H1 (cell line): ENCODE data around the gene GPC4. TPM values are rescaled to one million over a fixed set of nuclear protein-coding genes. Genes with fewer than 3 reads are reported as not detected.
A peak's percentile ranks its signal among the peaks of the same experiment; 100 is the strongest.

ENCODE experiments used
- CTCF ChIA-PET: fragments of 300-600 bp; sonication (Branson Sonifier 250); formaldehyde crosslinking; loops from one replicate; lab custom pipeline; 2021; ENCODE audit not compliant: partially characterized antibody; lab: Charles Lee
- POLR2A ChIA-PET: fragments of 300-600 bp; sonication (Branson Sonifier 250); formaldehyde crosslinking; loops from one replicate; lab custom pipeline; 2021; ENCODE audit warnings: inconsistent platforms; ENCODE audit not compliant: partially characterized antibody; lab: Charles Lee
- DNase-seq, 2 experiments: peaks; one replicate each; pipeline versions ENCODE4 v3.0.0 to v3.0.0-alpha.2; 2010 to 2022; ENCODE audit warnings: low spot score in 2 of 2, low read depth in 1 of 2, mixed read lengths in 1 of 2
- FAIRE-seq: peaks from 2 replicates; lab custom pipeline; 2011; peaks lifted over from hg19 to GRCh38; lab: Jason Lieb, UNC
- H2AFZ ChIP-seq: 2 replicates; pipeline ENCODE4 v1.8.1; 2012; ENCODE audit warnings: low read length, inconsistent platforms
- H2AK5ac ChIP-seq: 2 replicates; pipeline ENCODE4 v1.6.1; 2013; ENCODE audit warnings: low read depth, low read length
- H2BK120ac ChIP-seq: replicated peaks from 2 replicates; pipeline ENCODE3; 2013; ENCODE audit warnings: low read depth, low read length, inconsistent platforms
- H2BK12ac ChIP-seq: 2 replicates; pipeline ENCODE4 v1.6.1; 2013; ENCODE audit warnings: low read depth, low read length
- H2BK15ac ChIP-seq: 2 replicates; pipeline ENCODE4 v1.6.1; 2013; ENCODE audit warnings: low read length
- H2BK20ac ChIP-seq: 2 replicates; pipeline ENCODE4 v1.6.1; 2013; ENCODE audit warnings: low read length
- H2BK5ac ChIP-seq: 2 replicates; pipeline ENCODE4 v1.6.1; 2013; ENCODE audit warnings: low read depth, low read length
- H3K14ac ChIP-seq: 2 replicates; pipeline ENCODE4 v1.6.1; 2013; ENCODE audit warnings: inconsistent platforms; ENCODE audit not compliant: insufficient read length
- H3K18ac ChIP-seq: 2 replicates; pipeline ENCODE4 v1.6.1; 2013; ENCODE audit warnings: low read length; ENCODE audit errors: extremely low read depth
- H3K23ac ChIP-seq: 2 replicates; pipeline ENCODE4 v1.6.1; 2013; ENCODE audit warnings: inconsistent platforms; ENCODE audit not compliant: insufficient read length
- H3K23me2 ChIP-seq: 2 replicates; pipeline ENCODE4 v1.6.1; 2013; ENCODE audit warnings: low read depth, low read length
- H3K27ac ChIP-seq: 2 replicates; pipeline ENCODE4 v1.6.1; 2011; ENCODE audit warnings: low read depth, low read length, inconsistent platforms
- H3K27me3 ChIP-seq, 4 experiments: replicated peaks in 1 of 4; 1 replicate in 1 of 4; 2 replicates in 3 of 4; pipeline versions ENCODE4 v1.6.1 to v1.8.1; 2011 to 2013; ENCODE audit warnings: low read length in 3 of 4, mild to moderate bottlenecking in 3 of 4, inconsistent platforms in 2 of 4, mixed read lengths in 2 of 4, moderate library complexity in 1 of 4; ENCODE audit not compliant: control insufficient read depth in 3 of 4, insufficient read depth in 3 of 4; ENCODE audit errors: extremely low read depth in 1 of 4
- H3K36me3 ChIP-seq, 4 experiments: 2 replicates each; pipeline versions ENCODE4 v1.6.1 to v1.8.1; 2011 to 2013; ENCODE audit warnings: mild to moderate bottlenecking in 4 of 4, low read length in 3 of 4, moderate library complexity in 2 of 4, control low read depth in 1 of 4, inconsistent platforms in 1 of 4; ENCODE audit not compliant: insufficient read depth in 4 of 4, control insufficient read depth in 2 of 4
- H3K4ac ChIP-seq: replicated peaks from 2 replicates; pipeline ENCODE3; 2013; ENCODE audit warnings: low read length, low read depth, mixed read lengths, inconsistent platforms; ENCODE audit not compliant: insufficient read length
- H3K4me1 ChIP-seq, 4 experiments: replicated peaks in 1 of 4; 1 replicate in 1 of 4; 2 replicates in 3 of 4; pipeline versions ENCODE4 v1.6.1 to v1.8.1; 2011 to 2013; ENCODE audit warnings: low read length in 3 of 4, inconsistent platforms in 2 of 4, mixed read lengths in 1 of 4; ENCODE audit not compliant: insufficient read depth in 4 of 4, control insufficient read depth in 3 of 4
- H3K4me2 ChIP-seq, 2 experiments: 2 replicates each; pipeline versions ENCODE4 v1.6.1 to v1.8.1; 2011 to 2013; ENCODE audit warnings: low read depth in 2 of 2, low read length in 2 of 2, control low read depth in 1 of 2, inconsistent platforms in 1 of 2, mild to moderate bottlenecking in 1 of 2; ENCODE audit not compliant: insufficient read depth in 1 of 2
- H3K4me3 ChIP-seq, 4 experiments: fragments of 200-600, 300-600 bp in 1 of 4; sonication (generic), shearing (Covaris generic), sonication (Bioruptor Twin) in 1 of 4; 2 replicates each; pipeline versions ENCODE4 v1.5.1 to v1.8.1; 2011 to 2016; ENCODE audit warnings: low read length in 4 of 4, low read depth in 3 of 4, control low read depth in 2 of 4, inconsistent platforms in 2 of 4, mild to moderate bottlenecking in 2 of 4, mixed read lengths in 1 of 4, moderate library complexity in 1 of 4; ENCODE audit not compliant: insufficient read depth in 2 of 4; ENCODE audit errors: extremely low read depth in 1 of 4
- H3K56ac ChIP-seq: replicated peaks from 2 replicates; pipeline ENCODE3; 2013; ENCODE audit warnings: low read depth, mild to moderate bottlenecking, mixed read lengths, low read length, inconsistent platforms; ENCODE audit not compliant: insufficient read length
- H3K79me1 ChIP-seq: 2 replicates; pipeline ENCODE4 v1.6.1; 2013; ENCODE audit warnings: low read depth, low read length, control low read depth
- H3K79me2 ChIP-seq, 2 experiments: 2 replicates each; pipeline versions ENCODE4 v1.6.1 to v1.8.1; 2012 to 2013; ENCODE audit warnings: low read length in 2 of 2, mild to moderate bottlenecking in 2 of 2, inconsistent platforms in 1 of 2; ENCODE audit not compliant: insufficient read depth in 2 of 2, control insufficient read depth in 1 of 2
- H3K9ac ChIP-seq, 4 experiments: replicated peaks in 1 of 4; 1 replicate in 1 of 4; 2 replicates in 3 of 4; pipeline versions ENCODE4 v1.6.1 to v1.8.1; 2011 to 2013; ENCODE audit warnings: low read depth in 3 of 4, low read length in 3 of 4, control low read depth in 2 of 4, mild to moderate bottlenecking in 2 of 4, moderate library complexity in 2 of 4, inconsistent platforms in 1 of 4; ENCODE audit errors: extremely low read depth in 1 of 4
- H3K9me3 ChIP-seq, 2 experiments: 2 replicates each; pipeline versions ENCODE4 v1.6.1 to v1.8.1; 2012 to 2013; ENCODE audit warnings: mild to moderate bottlenecking in 2 of 2, moderate library complexity in 2 of 2, control low read depth in 1 of 2, inconsistent platforms in 1 of 2, low read depth in 1 of 2, low read length in 1 of 2, mixed read lengths in 1 of 2; ENCODE audit not compliant: insufficient read depth in 2 of 2
- H4K20me1 ChIP-seq, 2 experiments: replicated peaks in 1 of 2; 2 replicates each; pipeline versions ENCODE3 to v1.8.1; 2011 to 2013; ENCODE audit warnings: inconsistent platforms in 2 of 2, low read length in 2 of 2, mild to moderate bottlenecking in 1 of 2; ENCODE audit not compliant: insufficient read depth in 2 of 2, control insufficient read depth in 1 of 2
- H4K5ac ChIP-seq: 2 replicates; pipeline ENCODE4 v1.6.1; 2013; ENCODE audit warnings: low read length, low read depth, mixed read lengths, inconsistent platforms; ENCODE audit not compliant: insufficient read length
- H4K8ac ChIP-seq: 2 replicates; pipeline ENCODE4 v1.8.0; 2013; ENCODE audit warnings: mild to moderate bottlenecking, moderate library complexity, low read length, inconsistent platforms; ENCODE audit not compliant: insufficient read depth; ENCODE audit errors: extremely low read depth
- H4K91ac ChIP-seq: replicated peaks from 2 replicates; pipeline ENCODE3; 2013; ENCODE audit warnings: low read length, mixed read lengths, inconsistent platforms; ENCODE audit not compliant: insufficient read length
- ASH2L ChIP-seq: fragments of 200-600, 300-600 bp; sonication (generic); IDR thresholded peaks from one replicate; pipeline ENCODE4 v1.7.1; 2017; ENCODE audit warnings: low read length
- BCL11A ChIP-seq, 2 experiments: IDR thresholded peaks; one replicate each; pipeline ENCODE4 v1.6.1; 2011; ENCODE audit warnings: low read depth in 2 of 2, low read length in 2 of 2, mild to moderate bottlenecking in 2 of 2
- CBX8 ChIP-seq: fragments of 300-800, 300-1000 bp; sonication (generic); IDR thresholded peaks from 2 replicates; pipeline ENCODE4 v1.7.1; 2016; ENCODE audit warnings: low read depth, low read length, borderline replicate concordance
- HDAC6 ChIP-seq: IDR thresholded peaks from one replicate; pipeline ENCODE4 v1.7.1; 2012; ENCODE audit warnings: low read depth, mild to moderate bottlenecking, inconsistent platforms, low read length, moderate library complexity
- WGBS, 2 experiments: shearing (Covaris generic) in 1 of 2; methylation state at CpG; one replicate each; pipeline versions ENCODE4 v1.1.6 to v1.1.7; 2013 to 2015; ENCODE audit warnings: low lambda C conversion rate in 2 of 2, mixed read lengths in 2 of 2, inconsistent platforms in 1 of 2, low coverage in 1 of 2, missing lambda C conversion rate in 1 of 2; ENCODE audit not compliant: insufficient replicate concordance in 2 of 2, insufficient coverage in 1 of 2, insufficient read length in 1 of 2; ENCODE audit errors: extremely low coverage in 1 of 2, missing lambda C conversion rate in 1 of 2; 5-methylcytosine and 5-hydroxymethylcytosine counted together
- polyA plus RNA-seq, 7 experiments: library from polyadenylated mRNA; depleted of rRNA in 3 of 7; stranded (reverse) in 5 of 7; unstranded in 2 of 7; fragments of >200 nt in 5 of 7; fragments of 200-250 nt in 2 of 7; gene quantifications; 1 replicate in 5 of 7; 2 replicates in 1 of 7; 4 replicates in 1 of 7; pipeline versions ENCODE4 v1.2.1 to v1.2.3, GENCODE V29; 2011 to 2013; ENCODE audit warnings: missing spikeins in 2 of 7, mixed read lengths in 2 of 7
- total RNA-seq: library from RNA; stranded (reverse); fragmentation: NEBNext Ultra II Directional; extraction: Animal tissue kit (Norgen Biotek cat#: 25700); gene quantifications from 2 replicates; pipeline ENCODE4 v1.2.1, GENCODE V29; 2021

GPC4 gene
- total and polyA plus RNA-seq, 2 of the 8 experiments (the other 6 are each of a cell fraction or from before 2014, with no cell fraction given): 46.8 to 230 TPM

DNA sequence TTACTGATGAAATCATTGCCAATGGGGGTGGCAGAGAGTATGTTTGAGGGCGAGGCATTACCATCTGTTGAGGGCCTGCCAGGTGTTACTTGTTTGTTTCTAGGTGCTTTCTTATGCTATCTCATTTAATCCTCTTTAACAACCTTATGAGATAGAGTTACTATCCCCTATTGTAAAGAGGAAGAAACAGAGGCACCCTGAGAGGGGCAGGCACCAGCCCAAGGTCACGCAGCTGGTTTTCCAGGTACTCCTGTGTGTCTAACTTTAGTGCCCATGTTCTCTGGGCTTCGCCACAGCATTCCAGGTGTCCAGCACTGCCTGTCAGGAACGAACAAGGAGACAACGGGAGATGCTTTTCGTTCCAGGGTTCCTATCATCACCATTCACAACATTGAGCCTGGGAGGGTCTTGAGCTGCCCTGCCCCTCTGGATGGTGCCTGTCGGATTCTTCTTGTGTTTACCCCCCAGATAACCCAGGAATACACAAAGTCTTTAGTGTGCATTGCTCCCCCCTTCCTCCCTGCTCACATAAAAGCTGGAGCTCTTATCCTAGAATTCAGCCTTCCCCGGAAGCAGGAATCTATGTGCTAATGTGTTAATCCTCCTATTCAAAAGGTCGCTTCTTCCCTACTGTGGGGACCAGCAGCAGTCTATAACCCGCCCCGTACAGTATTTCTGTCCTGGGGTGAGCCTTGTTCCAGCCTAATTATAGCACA lies 24.9 kb upstream of the GPC4 start:
- peak overlapping the region; percentile 17 for H3K56ac ChIP-seq
- H2BK12ac ChIP-seq: peak overlapping the region; percentile 27
- ChIA-PET CTCF (interaction anchor here (1.0 to 1.3 kb wide), 3 partner anchors 13 to 229 kb away, joined by 3 to 4 read pairs (median 4); no protein-coding TSS in a partner anchor), POLR2A (interaction anchor here (1.3 kb wide), 2 partner anchors 25 to 28 kb away, joined by 3 to 7 read pairs; partner anchors contain the start of gene GPC4)
- no peaks in the 10 kb centered on the region for H3K23me2 ChIP-seq
- FAIRE-seq (peak; percentile 96), DNase-seq (no peak)
- no peaks in the 10 kb centered on the region for H3K79me2 ChIP-seq
- H3K14ac ChIP-seq: no peak overlapping the region
- H3K27ac ChIP-seq: peak overlapping the region; percentile 61; the same call in 1 of the 2 replicates
- H3K4me3 ChIP-seq: peak overlapping the region in 1 of 4 experiments; percentile 32; a peak in 1 of 8 replicates
- H2BK120ac ChIP-seq: peak overlapping the region; percentile 57
- no peak overlapping the region for H4K91ac ChIP-seq
- H2BK15ac ChIP-seq: no peak overlapping the region
- no peaks in the 10 kb centered on the region for H3K27me3 ChIP-seq
- H3K79me1 ChIP-seq: no peaks in the 10 kb centered on the region
- H2AK5ac ChIP-seq: no peak overlapping the region
- no peak overlapping the region for H2AFZ ChIP-seq
- no peak overlapping the region for H3K23ac ChIP-seq
- H2BK20ac ChIP-seq: peak overlapping the region; percentile 61; the same call in 1 of the 2 replicates
- H3K4me2 ChIP-seq: peak overlapping the region; percentile 48 to 50; a peak in 3 of 4 replicates
- peaks cover 6 to 26% (median 15%) of the 10 kb centered on the region in 4 experiments for H3K4me1 ChIP-seq
- WGBS, 2 experiments: 4% methylated on average over 10 of the region's 11 CpGs; no CpG with 5 or more reads in 1 of the 2 experiments
- H4K20me1 ChIP-seq: no peaks in the 10 kb centered on the region
- H4K8ac ChIP-seq: no peak overlapping the region
- no peak overlapping the region for H3K9ac ChIP-seq
- no peak overlapping the region for H3K4ac ChIP-seq
- H4K5ac ChIP-seq: no peak overlapping the region
- peak overlapping the region; percentile 87; the same call in 1 of the 2 replicates for H2BK5ac ChIP-seq
- 0 out of 2 replicates have a peak overlapping the region, but pooled peaks have one; percentile 60 for H3K18ac ChIP-seq
- no peaks in the 10 kb centered on the region for H3K9me3 ChIP-seq
- no peaks in the 10 kb centered on the region for H3K36me3 ChIP-seq
- no peak for TF ChIP-seq CBX8
- TF ChIP-seq HDAC6: no peak
- TF ChIP-seq BCL11A (IDR thresholded peaks at IDR 0.05; ENCODE audit: low read depth in 2 of 2, low read length in 2 of 2): no peak
- peak; percentile 35 for TF ChIP-seq ASH2L
